ENCODE results near the gene GAPVD1.

DNA sequence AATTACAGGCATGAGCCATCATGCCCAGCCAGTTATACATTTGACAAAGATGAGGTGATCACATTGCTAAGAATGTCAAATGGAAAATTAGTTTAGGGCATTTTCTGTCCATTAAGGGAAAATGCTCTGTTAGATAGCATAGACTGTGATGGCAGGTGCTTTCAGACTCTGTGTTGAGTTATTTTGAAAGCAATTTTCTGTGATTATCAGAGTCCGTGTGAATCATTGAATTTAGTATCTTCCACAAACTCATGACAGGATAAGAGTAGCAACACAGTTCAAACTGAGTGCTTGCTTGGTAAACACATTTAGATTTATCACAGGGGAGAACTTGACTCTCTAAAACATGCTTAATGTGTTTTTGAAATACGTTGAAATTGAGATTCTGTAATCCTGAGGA, 69.0 kb downstream of the GAPVD1 start:
- TF ChIP-seq CTCF (IDR thresholded peaks at IDR 0.05) (no peak), POLR2AphosphoS5 (IDR thresholded peaks at IDR 0.05) (no peak), POLR2A (IDR thresholded peaks at IDR 0.05) (no peak)
